PC-9 (cell line): ENCODE data around the gene ZNF892. TPM values are rescaled to one million over a fixed set of nuclear protein-coding genes. Genes with fewer than 3 reads are reported as not detected.

Experiments
- BruUV-seq: library from RNA; stranded (reverse); fragments of 400-500 nt; replicated peaks from 2 replicates; lab custom pipeline; 2021; lab: Mats Ljungman, UMichigan
- CTCF ChIA-PET: fragments of 300-600 bp; sonication (Branson Sonifier 250); formaldehyde crosslinking; loops from one replicate; lab custom pipeline; 2022; ENCODE audit warnings: antibody characterized with exemption; lab: Charles Lee
- POLR2A ChIA-PET: fragments of 300-600 bp; sonication (Branson Sonifier 250); formaldehyde crosslinking; loops from one replicate; lab custom pipeline; 2022; ENCODE audit warnings: antibody characterized with exemption; ENCODE audit not compliant: unreplicated experiment; lab: Charles Lee
- DNase-seq, 2 experiments: peaks; one replicate each; pipeline versions ENCODE4 v3.0.0 to v3.0.0-alpha.2; 2015 to 2022; ENCODE audit warnings: mixed read lengths in 1 of 2
- H2AFZ ChIP-seq: fragments of 200-600 bp; sonication (generic); 2 replicates; pipeline ENCODE4 v1.8.1; 2017; ENCODE audit warnings: antibody characterized with exemption
- H3F3A ChIP-seq: fragments of 200-600 bp; sonication (generic); 2 replicates; pipeline ENCODE4 v1.8.1; 2017; ENCODE audit warnings: antibody characterized with exemption, mild to moderate bottlenecking, low read depth; ENCODE audit not compliant: insufficient read depth
- H3K27ac ChIP-seq: fragments of 200-600 bp; sonication (generic); 2 replicates; pipeline ENCODE4 v1.6.1; 2016; ENCODE audit warnings: mixed run types
- H3K27me3 ChIP-seq: fragments of 200-600 bp; sonication (generic); 2 replicates; pipeline ENCODE4 v1.6.1; 2016; ENCODE audit warnings: low read depth, mixed run types; ENCODE audit not compliant: insufficient read depth
- H3K36me3 ChIP-seq: fragments of 200-600 bp; sonication (generic); 2 replicates; pipeline ENCODE4 v1.6.1; 2016; ENCODE audit warnings: low read depth, mixed run types
- H3K4me1 ChIP-seq: fragments of 200-600 bp; sonication (generic); replicated peaks from 2 replicates; pipeline ENCODE4 v1.6.1; 2016; ENCODE audit warnings: mixed run types; ENCODE audit not compliant: insufficient read depth
- H3K4me2 ChIP-seq: fragments of 200-600 bp; sonication (generic); 2 replicates; pipeline ENCODE4 v1.6.1; 2017; ENCODE audit warnings: mixed run types
- H3K4me3 ChIP-seq: fragments of 200-600 bp; sonication (generic); 2 replicates; pipeline ENCODE4 v1.6.1; 2016; ENCODE audit warnings: mixed run types
- H3K79me2 ChIP-seq: fragments of 200-600 bp; sonication (generic); 2 replicates; pipeline ENCODE4 v1.6.1; 2017; ENCODE audit warnings: low read depth, mixed run types
- H3K9me2 ChIP-seq: fragments of 200-600 bp; sonication (generic); 2 replicates; pipeline ENCODE4 v1.8.1; 2017; ENCODE audit warnings: mild to moderate bottlenecking; ENCODE audit not compliant: insufficient read depth
- H3K9me3 ChIP-seq: fragments of 200-600 bp; sonication (generic); 2 replicates; pipeline ENCODE4 v1.8.1; 2016; ENCODE audit warnings: low read depth; ENCODE audit not compliant: insufficient read depth
- H4K20me1 ChIP-seq: fragments of 200-600 bp; sonication (generic); 2 replicates; pipeline ENCODE4 v1.8.1; 2017; ENCODE audit not compliant: insufficient read depth
- EZH2 ChIP-seq: fragments of 200-600 bp; sonication (generic); IDR thresholded peaks from 2 replicates; pipeline ENCODE4 v1.8.0; 2017; ENCODE audit warnings: antibody characterized with exemption, low read depth
- intact Hi-C: fragments of 100-400 bp; cut with micrococcal nuclease; formaldehyde crosslinking; loops from one replicate; pipeline ENCODE4 v1.10.0; 2022; ENCODE audit not compliant: unreplicated experiment
- total RNA-seq: library from RNA; stranded (reverse); gene quantifications from 2 replicates; pipeline ENCODE4 v1.2.3, GENCODE V29; 2021
- TF ChIP-seq, protein P1 (sequence below): fragments of 200-600 bp; sonication (generic); conservative IDR thresholded peaks from 2 replicates; pipeline ENCODE4 v1.6.1; 2017; ENCODE audit warnings: mixed run types, antibody characterized with exemption, mild to moderate bottlenecking, moderate library complexity

The ZNF892 gene
- total RNA-seq, 1 experiment from 2014 or later = 2.8 TPM

DNA sequence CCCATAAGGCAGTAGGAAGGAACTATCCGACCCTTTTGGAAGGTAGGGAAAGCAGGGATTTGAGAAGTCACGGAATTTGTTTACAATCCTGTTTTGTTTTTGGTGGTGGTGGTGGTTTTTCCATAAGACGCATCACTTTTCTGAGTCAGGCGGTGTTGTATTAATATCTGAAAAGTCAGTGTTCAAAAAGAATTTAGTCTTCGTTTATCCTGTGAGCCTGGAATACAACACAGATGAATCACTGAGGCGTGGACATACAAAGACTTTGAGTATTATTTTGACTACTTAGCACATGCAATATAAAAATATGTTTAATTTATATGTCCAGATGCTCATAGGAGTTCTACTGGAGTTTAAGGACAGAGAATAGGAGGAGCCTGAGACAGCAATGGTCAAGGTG, 785 bp downstream of the ZNF892 start:
- Histone ChIP-seq H3K36me3 (no peaks in the 10 kb centered on the region), H3K27me3 (no peaks in the 10 kb centered on the region), H2AFZ (no peak overlapping the region), H3K9me2 (no peaks in the 10 kb centered on the region), H3F3A (no peaks in the 10 kb centered on the region), H3K9me3 (peaks cover 48% of the 10 kb centered on the region), H3K4me3 (peak overlapping the region; percentile 63; the same call in 1 of the 2 replicates), H3K4me2 (peak overlapping the region; percentile 84; the same call in 1 of the 2 replicates), H4K20me1 (no peaks in the 10 kb centered on the region), H3K4me1 (peaks cover 6% of the 10 kb centered on the region; the same call in 1 of the 2 replicates), H3K79me2 (no peaks in the 10 kb centered on the region), H3K27ac (no peak overlapping the region)
- no peak for DNase-seq
- CTCF ChIA-PET = no interaction called here
- TF ChIP-seq, protein P1, sequence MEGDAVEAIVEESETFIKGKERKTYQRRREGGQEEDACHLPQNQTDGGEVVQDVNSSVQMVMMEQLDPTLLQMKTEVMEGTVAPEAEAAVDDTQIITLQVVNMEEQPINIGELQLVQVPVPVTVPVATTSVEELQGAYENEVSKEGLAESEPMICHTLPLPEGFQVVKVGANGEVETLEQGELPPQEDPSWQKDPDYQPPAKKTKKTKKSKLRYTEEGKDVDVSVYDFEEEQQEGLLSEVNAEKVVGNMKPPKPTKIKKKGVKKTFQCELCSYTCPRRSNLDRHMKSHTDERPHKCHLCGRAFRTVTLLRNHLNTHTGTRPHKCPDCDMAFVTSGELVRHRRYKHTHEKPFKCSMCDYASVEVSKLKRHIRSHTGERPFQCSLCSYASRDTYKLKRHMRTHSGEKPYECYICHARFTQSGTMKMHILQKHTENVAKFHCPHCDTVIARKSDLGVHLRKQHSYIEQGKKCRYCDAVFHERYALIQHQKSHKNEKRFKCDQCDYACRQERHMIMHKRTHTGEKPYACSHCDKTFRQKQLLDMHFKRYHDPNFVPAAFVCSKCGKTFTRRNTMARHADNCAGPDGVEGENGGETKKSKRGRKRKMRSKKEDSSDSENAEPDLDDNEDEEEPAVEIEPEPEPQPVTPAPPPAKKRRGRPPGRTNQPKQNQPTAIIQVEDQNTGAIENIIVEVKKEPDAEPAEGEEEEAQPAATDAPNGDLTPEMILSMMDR = no peak
- no peak for TF ChIP-seq EZH2
- no TSS peak for BruUV-seq
- POLR2A ChIA-PET = no interaction called here
- intact Hi-C loops = loop anchor here (10.0 kb wide), 1 partner anchor 333 kb away; the partner anchor contains the start of gene TEKT4

DNA sequence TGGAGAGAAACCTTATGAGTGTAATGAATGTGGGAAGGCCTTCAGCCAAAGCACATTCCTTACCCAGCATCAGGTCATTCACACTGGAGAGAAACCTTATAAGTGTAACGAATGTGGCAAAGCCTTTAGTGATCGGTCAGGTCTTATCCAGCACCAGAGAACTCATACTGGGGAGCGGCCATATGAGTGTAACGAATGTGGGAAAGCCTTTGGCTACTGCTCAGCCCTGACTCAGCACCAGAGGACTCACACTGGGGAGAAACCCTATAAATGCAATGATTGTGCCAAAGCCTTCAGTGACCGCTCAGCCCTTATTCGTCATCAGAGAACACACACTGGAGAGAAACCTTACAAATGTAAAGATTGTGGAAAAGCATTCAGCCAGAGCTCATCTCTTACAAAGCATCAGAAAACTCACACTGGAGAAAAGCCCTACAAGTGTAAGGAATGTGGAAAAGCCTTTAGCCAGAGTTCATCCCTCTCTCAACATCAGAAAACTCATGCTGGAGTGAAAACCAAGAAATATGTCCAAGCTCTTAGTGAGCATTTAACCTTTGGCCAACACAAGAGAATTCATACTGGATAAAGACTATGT, 7.8 kb downstream of the ZNF892 start:
- no peaks in the 10 kb centered on the region for H3K9me2 ChIP-seq
- H3K9me3 ChIP-seq = peaks cover 90% of the 10 kb centered on the region
- no peaks in the 10 kb centered on the region for H3K4me1 ChIP-seq
- H3F3A ChIP-seq = no peaks in the 10 kb centered on the region
- H3K4me2 ChIP-seq = no peak overlapping the region
- no peaks in the 10 kb centered on the region for H3K79me2 ChIP-seq
- intact Hi-C loops = no loop called here
- H3K4me3 ChIP-seq = no peak overlapping the region
- no peaks in the 10 kb centered on the region for H4K20me1 ChIP-seq
- ChIA-PET CTCF (no interaction called here), POLR2A (interaction anchor here (0.5 kb wide), 1 partner anchor 89 kb away, joined by 6 read pairs; no protein-coding TSS in a partner anchor)
- no peak overlapping the region for H2AFZ ChIP-seq
- TF ChIP-seq, protein P1 = no peak
- no peak for TF ChIP-seq EZH2
- no peaks in the 10 kb centered on the region for H3K27me3 ChIP-seq
- H3K27ac ChIP-seq = no peak overlapping the region
- BruUV-seq = no TSS peak
- no peak for DNase-seq
- H3K36me3 ChIP-seq = no peaks in the 10 kb centered on the region

DNA sequence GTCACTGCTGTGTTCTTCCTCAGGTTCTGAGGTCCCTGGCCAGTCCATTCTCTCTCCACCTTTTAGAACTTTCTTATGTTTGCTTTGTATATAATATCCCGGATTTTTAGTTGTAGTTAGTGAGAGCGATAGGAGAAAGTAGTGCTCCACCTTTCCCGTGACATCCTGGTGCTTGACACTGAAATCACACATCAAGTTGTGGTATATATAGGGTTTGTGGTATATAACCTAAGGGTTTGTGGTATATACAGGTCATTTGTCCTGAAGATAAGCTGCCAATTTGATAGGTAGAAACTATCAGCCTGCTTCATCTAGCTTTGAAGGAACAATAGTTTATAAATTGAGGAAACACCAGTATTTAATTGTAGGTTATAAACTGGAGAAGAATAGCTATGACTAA, 13.1 kb downstream of the ZNF892 start:
- no peaks in the 10 kb centered on the region for H3K36me3 ChIP-seq
- no peak for DNase-seq
- H3K9me3 ChIP-seq = peaks cover 75% of the 10 kb centered on the region
- H3K4me2 ChIP-seq = no peak overlapping the region
- no peaks in the 10 kb centered on the region for H3K79me2 ChIP-seq
- no peak overlapping the region for H3K4me3 ChIP-seq
- ChIA-PET CTCF (no interaction called here), POLR2A (interaction anchor here (0.6 kb wide), 1 partner anchor 158 kb away, joined by 4 read pairs; no protein-coding TSS in a partner anchor)
- no peak overlapping the region for H2AFZ ChIP-seq
- no TSS peak for BruUV-seq
- no peaks in the 10 kb centered on the region for H4K20me1 ChIP-seq
- intact Hi-C loops = no loop called here
- no peaks in the 10 kb centered on the region for H3K9me2 ChIP-seq
- no peak for TF ChIP-seq EZH2
- no peaks in the 10 kb centered on the region for H3F3A ChIP-seq
- H3K27me3 ChIP-seq = peaks cover 3% of the 10 kb centered on the region; the same call in 1 of the 2 replicates
- H3K4me1 ChIP-seq = no peaks in the 10 kb centered on the region
- no peak overlapping the region for H3K27ac ChIP-seq
